ENCODE data around the gene LPP.

LPP gene

GRCh38 chr3:188656196-188656982 is 502.4 kb downstream of the LPP start:
- Histone ChIP-seq H3K4me3 (ENCODE audit: low read length) (no peak overlapping the region), H3K27ac (ENCODE audit: low read depth, low read length) (no peak overlapping the region), H3K79me2 (ENCODE audit: control insufficient read depth, low read length) (no peaks in the 10 kb centered on the region)

GRCh38 chr3:188658606-188659005 is 504.6 kb downstream of the LPP start:
- Histone ChIP-seq H3K27me3 (ENCODE audit: control insufficient read depth, low read length) (no peaks in the 10 kb centered on the region), H3K4me3 (ENCODE audit: low read length) (no peak overlapping the region), H3K4me1 (ENCODE audit: control insufficient read depth, low read length) (peaks cover 10% of the 10 kb centered on the region), H3K4me2 (ENCODE audit: low read length) (no peak overlapping the region), H3K79me2 (ENCODE audit: control insufficient read depth, low read length) (no peaks in the 10 kb centered on the region), H3K27ac (ENCODE audit: low read depth, low read length) (no peak overlapping the region), H4K20me1 (ENCODE audit: control insufficient read depth, insufficient read depth, low read depth, low read length) (no peaks in the 10 kb centered on the region), H3F3A (ENCODE audit: control insufficient read depth, insufficient read depth) (no peaks in the 10 kb centered on the region), H3K9me2 (replicated peaks; ENCODE audit: control insufficient read depth, low read length) (no peaks in the 10 kb centered on the region), H3K9me3 (ENCODE audit: control insufficient read depth, insufficient read depth, low read length) (no peaks in the 10 kb centered on the region), H3K36me3 (ENCODE audit: control insufficient read depth, low read length) (no peaks in the 10 kb centered on the region)
- TF ChIP-seq CTCF (IDR thresholded peaks at IDR 0.05; ENCODE audit: low read depth, low read length, poor library complexity, severe bottlenecking) (no peak), EZH2phosphoT487 (IDR thresholded peaks at IDR 0.05; ENCODE audit: borderline replicate concordance, low read length) (no peak)

More at GRCh38 chr3:188656196-188656982, 502.4 kb downstream of the LPP start:
- Histone ChIP-seq H3K4me1 (ENCODE audit: control insufficient read depth, low read length) (no peaks in the 10 kb centered on the region), H3K36me3 (ENCODE audit: control insufficient read depth, low read length) (no peaks in the 10 kb centered on the region), H3K4me2 (ENCODE audit: low read length) (no peak overlapping the region), H3K9me2 (replicated peaks; ENCODE audit: control insufficient read depth, low read length) (no peaks in the 10 kb centered on the region), H3K9me3 (ENCODE audit: control insufficient read depth, insufficient read depth, low read length) (no peaks in the 10 kb centered on the region), H4K20me1 (ENCODE audit: control insufficient read depth, insufficient read depth, low read depth, low read length) (no peaks in the 10 kb centered on the region), H3F3A (ENCODE audit: control insufficient read depth, insufficient read depth) (no peaks in the 10 kb centered on the region), H3K27me3 (ENCODE audit: control insufficient read depth, low read length) (no peaks in the 10 kb centered on the region)
- no peak for TF ChIP-seq CTCF (IDR thresholded peaks at IDR 0.05; ENCODE audit: low read depth, low read length, poor library complexity, severe bottlenecking)
- TF ChIP-seq EZH2phosphoT487 (IDR thresholded peaks at IDR 0.05; ENCODE audit: borderline replicate concordance, low read length), result no peak

GRCh38 chr3:188659449-188660090 is 505.6 kb downstream of the LPP start:
- Histone ChIP-seq H3K4me2 (ENCODE audit: low read length) (no peak overlapping the region), H3K4me3 (ENCODE audit: low read length) (no peak overlapping the region), H3K9me3 (ENCODE audit: control insufficient read depth, insufficient read depth, low read length) (no peaks in the 10 kb centered on the region), H3K36me3 (ENCODE audit: control insufficient read depth, low read length) (no peaks in the 10 kb centered on the region), H3K27me3 (ENCODE audit: control insufficient read depth, low read length) (no peaks in the 10 kb centered on the region), H3K9me2 (replicated peaks; ENCODE audit: control insufficient read depth, low read length) (no peaks in the 10 kb centered on the region), H3K79me2 (ENCODE audit: control insufficient read depth, low read length) (no peaks in the 10 kb centered on the region), H3F3A (ENCODE audit: control insufficient read depth, insufficient read depth) (no peaks in the 10 kb centered on the region), H3K27ac (ENCODE audit: low read depth, low read length) (no peak overlapping the region), H4K20me1 (ENCODE audit: control insufficient read depth, insufficient read depth, low read depth, low read length) (no peaks in the 10 kb centered on the region), H3K4me1 (ENCODE audit: control insufficient read depth, low read length) (peaks cover 10% of the 10 kb centered on the region)
- TF ChIP-seq CTCF (IDR thresholded peaks at IDR 0.05; ENCODE audit: low read depth, low read length, poor library complexity, severe bottlenecking) (no peak), EZH2phosphoT487 (IDR thresholded peaks at IDR 0.05; ENCODE audit: borderline replicate concordance, low read length) (no peak)
